NCI-H1930 (cell line): ENCODE measurements around the gene TOPBP1.
"Not testable (repeated sequence)": the region's sequence is repeated elsewhere in the genome, so short reads cannot be mapped to it uniquely, and the experiment has no call there.

Source experiments
- DNase-seq, 2 experiments: peaks; one replicate each; lab custom pipeline; 2025; lab: John Stamatoyannopoulos, UW

The TOPBP1 gene

DNA sequence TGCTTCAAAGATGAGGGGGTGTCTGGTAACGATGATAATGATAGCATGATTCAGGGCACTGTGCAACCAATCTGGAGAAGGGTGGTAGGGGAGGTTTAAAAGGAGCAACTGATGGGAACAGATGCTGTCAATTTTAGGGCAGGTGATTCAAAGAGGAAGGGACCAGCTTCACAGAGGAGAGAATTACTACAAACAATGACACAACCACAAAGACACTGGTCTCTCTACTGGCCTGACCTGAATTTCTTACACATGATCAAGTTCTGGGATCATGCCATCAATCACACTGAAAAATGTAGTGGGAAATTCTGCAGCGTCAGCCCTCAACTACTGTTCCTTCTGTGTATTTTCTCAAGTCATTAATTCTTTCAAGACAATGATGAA, 90.8 kb downstream of the TOPBP1 start:
- DNase-seq, result no peak

GRCh38 chr3:133570139-133570936, 91.4 kb downstream of the TOPBP1 start:
- no peak for DNase-seq

GRCh38 chr3:133568294-133569014, 93.3 kb downstream of the TOPBP1 start:
- no peak for DNase-seq

DNA sequence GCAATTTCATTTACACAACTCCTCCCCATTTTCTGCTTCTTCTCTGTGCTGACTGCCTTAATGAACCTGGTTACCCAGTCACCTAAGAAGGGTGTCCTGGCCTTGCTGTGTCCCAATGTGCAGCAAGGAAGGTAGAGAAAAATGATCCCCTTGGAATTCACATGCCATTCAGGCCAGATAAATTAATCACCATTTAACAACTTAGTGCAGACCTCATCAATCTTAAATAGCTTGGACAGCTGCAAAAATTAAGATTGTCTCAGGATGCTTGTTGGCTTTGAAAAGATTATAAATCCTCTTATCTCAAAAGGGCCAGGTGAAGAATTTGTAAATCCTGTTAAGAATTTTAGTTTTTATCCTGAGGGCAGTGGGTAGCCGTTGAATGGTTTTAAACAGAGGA, 97.9 kb downstream of the TOPBP1 start:
- no peak for DNase-seq

- no peak for DNase-seq
Observed at GRCh38 chr3:133563186-133563591, 98.6 kb downstream of the TOPBP1 start.

- no peak for DNase-seq
Observed at GRCh38 chr3:133562376-133562775, 99.4 kb downstream of the TOPBP1 start.

DNA sequence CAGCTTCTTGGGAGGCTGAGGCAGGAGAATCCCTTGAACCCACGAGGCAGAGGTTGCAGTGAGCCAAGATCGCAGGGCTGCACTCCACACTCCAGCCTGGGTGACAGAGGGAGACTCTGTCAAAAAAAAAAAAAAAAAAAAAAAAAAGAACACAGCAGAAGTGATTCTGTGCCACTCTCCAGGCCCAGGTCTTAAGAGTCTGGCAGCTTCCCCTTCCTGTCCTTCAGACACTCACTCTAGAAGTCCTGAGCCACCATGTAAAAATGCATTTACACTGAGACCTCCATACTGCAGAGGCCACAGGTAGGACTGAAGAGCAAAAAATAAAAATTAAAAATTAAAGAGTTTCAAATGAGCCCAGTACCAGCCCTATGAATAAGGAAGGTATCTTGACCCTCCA, 100.1 kb downstream of the TOPBP1 start:
- no peak for DNase-seq

GRCh38 chr3:133551589-133551988, 110.2 kb downstream of the TOPBP1 start:
- not testable (repeated sequence) for DNase-seq
